ENCODE measurements around the gene ATXN1.

DNA sequence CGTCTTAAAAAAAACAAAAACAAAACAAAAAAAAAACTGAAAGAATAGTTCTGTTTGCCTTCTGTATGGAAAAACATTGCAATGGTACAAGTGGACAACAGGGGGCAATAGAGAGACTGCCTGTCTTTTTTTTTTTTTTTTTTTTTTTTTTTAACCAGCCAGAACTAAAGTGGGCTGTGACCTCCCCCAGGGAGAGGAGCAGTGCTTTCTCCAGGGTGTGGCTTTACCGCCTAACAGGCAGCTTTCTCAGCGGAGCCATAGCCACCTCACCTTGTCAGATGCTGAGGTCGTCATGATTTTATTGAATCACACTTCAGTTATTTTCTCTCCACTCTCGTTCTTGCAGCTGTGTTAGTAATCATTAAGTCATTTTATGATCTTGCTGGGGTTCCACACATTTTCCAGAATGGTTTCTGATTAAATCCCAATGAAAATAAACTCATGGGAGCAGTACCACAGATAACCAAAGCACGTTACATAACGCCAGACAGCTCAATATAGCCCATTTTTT is 444.5 kb downstream of the ATXN1 start:
- TF ChIP-seq, protein P1, sequence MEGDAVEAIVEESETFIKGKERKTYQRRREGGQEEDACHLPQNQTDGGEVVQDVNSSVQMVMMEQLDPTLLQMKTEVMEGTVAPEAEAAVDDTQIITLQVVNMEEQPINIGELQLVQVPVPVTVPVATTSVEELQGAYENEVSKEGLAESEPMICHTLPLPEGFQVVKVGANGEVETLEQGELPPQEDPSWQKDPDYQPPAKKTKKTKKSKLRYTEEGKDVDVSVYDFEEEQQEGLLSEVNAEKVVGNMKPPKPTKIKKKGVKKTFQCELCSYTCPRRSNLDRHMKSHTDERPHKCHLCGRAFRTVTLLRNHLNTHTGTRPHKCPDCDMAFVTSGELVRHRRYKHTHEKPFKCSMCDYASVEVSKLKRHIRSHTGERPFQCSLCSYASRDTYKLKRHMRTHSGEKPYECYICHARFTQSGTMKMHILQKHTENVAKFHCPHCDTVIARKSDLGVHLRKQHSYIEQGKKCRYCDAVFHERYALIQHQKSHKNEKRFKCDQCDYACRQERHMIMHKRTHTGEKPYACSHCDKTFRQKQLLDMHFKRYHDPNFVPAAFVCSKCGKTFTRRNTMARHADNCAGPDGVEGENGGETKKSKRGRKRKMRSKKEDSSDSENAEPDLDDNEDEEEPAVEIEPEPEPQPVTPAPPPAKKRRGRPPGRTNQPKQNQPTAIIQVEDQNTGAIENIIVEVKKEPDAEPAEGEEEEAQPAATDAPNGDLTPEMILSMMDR (conservative IDR thresholded peaks at IDR 0.05; ENCODE audit: low read depth, low read length): peak; percentile 75
- TF ChIP-seq EZH2 (IDR thresholded peaks at IDR 0.05; ENCODE audit: low read length, unreplicated experiment): no peak
- TF ChIP-seq EZH2phosphoT487 (IDR thresholded peaks at IDR 0.05; ENCODE audit: borderline replicate concordance, low read length): no peak

Measured in PC-3 (cell line).